GM11168 (cell line): Measurements from ENCODE around the gene KRTAP5-9.
"Not testable (repeated sequence)": the region's sequence is repeated elsewhere in the genome, so short reads cannot be mapped to it uniquely, and the experiment has no call there.

Experiments used
- in situ Hi-C: fragments of 300-500 bp; cut with MboI; formaldehyde crosslinking; loops from one replicate; pipeline ENCODE4 v1.12.0; 2022; ENCODE audit warnings: low sequenced_read_pairs; ENCODE audit not compliant: unreplicated experiment

KRTAP5-9 gene

DNA sequence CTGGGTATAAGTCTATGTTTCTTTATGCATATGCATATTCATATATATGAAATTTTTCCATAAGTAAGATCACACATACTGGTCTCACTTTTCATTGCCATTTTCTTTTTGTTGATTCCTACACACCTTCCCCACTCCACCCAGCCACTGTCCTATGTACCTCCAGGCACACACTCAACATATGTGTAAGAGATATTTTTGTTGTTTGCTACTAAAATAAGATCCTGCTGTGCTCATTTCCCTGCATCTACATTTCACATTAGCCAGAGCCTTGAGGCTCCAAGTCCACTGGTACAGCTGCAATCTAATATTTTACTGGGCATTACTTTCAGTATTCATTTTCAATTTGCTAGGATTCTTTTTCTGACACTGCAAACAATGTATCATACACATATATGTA, 9.0 kb downstream of the KRTAP5-9 start:
- in situ Hi-C loops, result no loop called here

DNA sequence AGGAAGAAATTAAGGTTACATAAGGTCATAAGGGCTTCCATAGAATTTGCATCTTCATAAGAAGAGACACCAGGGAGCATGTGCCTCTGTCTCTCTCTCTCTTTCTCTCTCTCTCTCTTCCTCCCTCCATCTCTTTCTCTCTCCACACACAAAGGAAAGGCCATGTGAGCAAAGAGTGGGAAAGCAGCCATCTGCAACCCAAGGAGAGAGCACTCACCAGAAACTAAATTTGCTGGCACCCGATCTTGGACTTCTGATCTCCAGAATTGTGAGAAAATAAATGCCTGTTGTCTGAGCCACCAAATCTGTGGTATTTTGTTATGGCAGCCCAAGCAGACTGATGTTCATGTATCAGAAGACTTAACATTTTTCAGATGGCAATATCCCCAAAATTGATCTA, 10.8 kb downstream of the KRTAP5-9 start:
- in situ Hi-C loops, result no loop called here

DNA sequence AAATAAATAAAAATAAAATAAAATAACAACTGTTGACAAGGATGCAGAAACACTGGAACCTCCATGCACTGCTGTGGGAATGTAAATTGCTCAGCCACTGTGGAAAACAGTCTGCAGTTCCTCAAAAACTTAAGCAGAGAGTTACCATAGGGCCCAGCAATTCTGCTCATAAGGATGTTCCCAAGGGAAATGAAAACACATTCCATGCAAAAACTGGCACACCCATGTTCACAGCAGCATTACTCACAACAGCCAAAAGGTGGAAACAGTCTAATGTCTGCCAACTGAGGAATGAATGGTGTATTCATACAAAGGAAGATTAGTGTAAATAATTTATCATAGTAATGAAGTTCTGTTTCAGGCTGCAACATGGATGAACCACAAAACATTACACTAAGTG, 13.9 kb downstream of the KRTAP5-9 start:
- in situ Hi-C loops, result no loop called here

DNA sequence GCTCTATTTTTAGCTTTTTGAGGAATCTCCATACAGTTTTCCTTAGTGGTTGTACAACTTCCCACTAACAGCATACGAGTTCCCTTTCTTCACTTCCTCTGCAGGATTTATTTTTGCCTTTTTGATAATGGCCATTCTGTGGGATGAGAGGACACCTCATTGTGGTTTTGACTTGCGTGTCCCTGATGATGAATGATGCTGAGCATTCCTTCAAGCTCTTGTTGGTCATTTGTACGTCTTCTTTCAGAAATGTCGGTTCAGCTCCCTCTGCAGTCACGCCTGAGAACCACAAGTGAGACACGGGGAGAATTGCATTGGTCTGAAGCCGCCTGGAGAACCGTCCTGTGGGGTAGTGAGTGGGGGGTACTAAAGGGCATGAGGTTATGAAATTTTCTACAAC, 15.2 kb downstream of the KRTAP5-9 start:
- in situ Hi-C loops, result no loop called here

DNA sequence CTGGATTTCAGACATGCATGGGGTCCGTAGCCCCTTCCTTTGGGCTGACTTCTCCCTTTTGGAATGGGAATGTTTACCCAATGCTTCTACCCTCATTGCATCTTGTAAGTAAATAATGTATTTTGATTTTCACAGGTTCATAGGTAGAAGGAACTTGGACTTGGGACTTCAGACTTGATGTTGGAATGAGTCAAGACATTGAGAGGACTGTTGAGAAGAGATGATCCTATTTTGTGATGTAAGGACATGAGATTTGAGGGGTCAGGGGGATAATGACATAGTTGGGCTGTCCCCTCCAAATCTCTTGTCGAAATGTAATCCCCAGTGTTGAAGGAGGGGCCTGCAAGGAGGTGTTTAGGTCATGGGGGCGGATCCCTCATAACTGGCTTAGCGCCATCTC, 16.2 kb downstream of the KRTAP5-9 start:
- in situ Hi-C loops, result no loop called here

DNA sequence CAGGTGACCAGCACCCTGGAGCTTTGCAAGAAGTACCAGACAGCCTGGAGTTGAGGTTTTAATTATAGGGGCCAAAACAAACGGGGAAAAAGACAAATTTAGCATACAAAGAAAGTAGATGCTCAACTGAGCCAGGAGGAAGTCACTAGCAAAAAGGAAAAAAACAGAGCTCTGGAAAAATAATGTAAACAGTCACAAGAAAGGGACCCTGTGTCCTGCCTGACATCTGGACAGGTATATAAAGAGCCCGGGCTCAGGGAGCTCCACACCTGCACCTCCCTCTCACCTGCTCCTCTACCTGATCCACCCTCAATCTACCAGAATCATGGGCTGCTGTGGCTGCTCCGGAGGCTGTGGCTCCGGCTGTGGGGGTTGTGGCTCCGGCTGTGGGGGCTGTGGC, 17.0 kb downstream of the KRTAP5-9 start, which contains the start of gene KRTAP5-10:
KRTAP5-10 (plus strand) TSS at position 301 of the 400 bp plus-strand sequence; CDS start at position 326, 25 bp downstream.
- in situ Hi-C loops, result no loop called here

DNA sequence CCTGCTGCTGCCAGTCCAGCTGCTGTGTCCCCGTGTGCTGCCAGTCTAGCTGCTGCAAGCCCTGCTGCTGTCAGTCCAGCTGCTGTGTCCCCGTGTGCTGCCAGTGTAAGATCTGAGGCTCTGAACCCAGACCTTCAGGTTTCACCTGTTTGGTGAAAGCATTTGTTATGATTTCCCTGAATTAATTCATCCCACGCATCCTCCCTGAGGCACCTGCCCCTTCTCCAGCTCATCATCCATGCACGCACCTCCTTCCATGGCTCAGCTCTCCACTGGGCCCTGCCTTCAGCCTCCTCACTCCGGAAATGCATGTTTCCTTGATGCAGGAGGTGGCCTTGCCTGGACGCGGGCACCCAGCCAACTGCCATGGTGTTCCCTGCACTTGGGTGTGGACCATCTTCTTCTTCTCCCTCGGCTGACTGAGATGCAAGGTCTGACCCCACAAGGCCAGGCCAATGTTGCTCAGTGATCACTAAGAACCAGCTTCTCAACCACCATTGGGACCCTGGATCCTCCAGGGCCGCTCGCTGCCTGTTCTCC, 17.9 kb downstream of the KRTAP5-9 start:
- in situ Hi-C loops, result no loop called here

DNA sequence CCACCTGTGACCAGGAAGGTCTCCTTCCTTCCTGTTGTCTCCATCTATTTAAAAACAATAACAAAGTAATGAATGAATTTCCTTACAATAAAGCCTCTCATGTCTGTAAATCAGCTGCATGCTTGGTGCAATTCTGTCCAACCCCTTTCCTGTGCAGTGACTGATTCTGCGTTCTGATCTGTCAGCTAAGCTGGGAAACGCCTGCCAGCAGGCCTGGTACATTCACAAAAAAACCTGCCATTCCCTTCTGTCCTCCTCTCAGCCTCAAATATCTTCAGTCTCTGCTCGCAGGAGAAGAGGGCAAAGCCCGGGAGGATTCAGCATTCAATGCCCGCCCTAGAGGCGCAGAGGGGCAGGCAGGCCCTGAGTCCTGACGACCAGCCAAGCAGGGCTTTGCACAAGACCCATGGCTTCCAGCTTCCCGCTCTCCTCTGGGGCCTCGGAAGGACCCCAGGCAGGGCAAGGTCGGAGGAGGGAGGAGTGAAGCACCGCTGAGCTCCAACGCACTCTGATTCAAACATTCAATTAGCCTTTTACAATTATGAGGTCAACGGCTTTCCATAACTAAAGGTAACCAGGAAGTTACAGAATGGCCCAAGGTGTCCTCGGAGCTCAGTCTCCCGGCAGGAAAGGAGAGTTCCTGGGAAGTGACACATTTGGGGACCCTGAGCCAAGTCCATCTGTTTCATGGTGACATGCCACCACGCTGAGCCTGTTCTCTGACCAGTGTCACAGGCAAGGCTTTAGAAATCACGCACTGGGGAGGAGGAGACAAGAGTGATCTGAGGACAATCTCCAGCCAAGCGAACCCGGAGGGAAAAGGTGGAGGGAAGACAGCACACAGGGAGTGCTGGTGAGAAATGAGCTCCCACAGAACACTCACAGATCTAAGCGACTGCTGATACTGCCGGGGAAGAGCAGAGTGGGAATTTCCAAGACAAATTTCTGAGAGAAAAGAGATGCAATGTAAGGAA, 18.7 kb downstream of the KRTAP5-9 start:
- in situ Hi-C loops, result not testable (repeated sequence)

DNA sequence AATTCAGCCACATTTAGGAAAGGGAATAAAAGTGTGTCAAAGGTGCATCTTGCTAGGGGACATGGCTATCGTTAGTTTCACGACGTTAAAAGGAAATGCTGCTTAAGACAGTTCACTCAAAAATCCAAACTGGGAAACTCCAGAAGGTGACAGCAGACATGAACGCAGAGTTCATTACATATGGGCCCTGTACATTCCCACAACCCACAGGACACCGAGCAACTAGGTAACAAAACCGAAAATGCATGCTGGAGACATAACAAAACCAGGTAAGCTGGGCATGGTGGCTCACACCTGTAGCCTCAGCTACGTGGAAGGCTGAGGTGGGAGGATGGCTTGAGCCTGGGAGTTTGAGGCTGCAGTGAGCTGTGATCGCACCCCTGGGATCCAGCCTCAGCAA, 19.4 kb downstream of the KRTAP5-9 start:
- in situ Hi-C loops, result not testable (repeated sequence)

DNA sequence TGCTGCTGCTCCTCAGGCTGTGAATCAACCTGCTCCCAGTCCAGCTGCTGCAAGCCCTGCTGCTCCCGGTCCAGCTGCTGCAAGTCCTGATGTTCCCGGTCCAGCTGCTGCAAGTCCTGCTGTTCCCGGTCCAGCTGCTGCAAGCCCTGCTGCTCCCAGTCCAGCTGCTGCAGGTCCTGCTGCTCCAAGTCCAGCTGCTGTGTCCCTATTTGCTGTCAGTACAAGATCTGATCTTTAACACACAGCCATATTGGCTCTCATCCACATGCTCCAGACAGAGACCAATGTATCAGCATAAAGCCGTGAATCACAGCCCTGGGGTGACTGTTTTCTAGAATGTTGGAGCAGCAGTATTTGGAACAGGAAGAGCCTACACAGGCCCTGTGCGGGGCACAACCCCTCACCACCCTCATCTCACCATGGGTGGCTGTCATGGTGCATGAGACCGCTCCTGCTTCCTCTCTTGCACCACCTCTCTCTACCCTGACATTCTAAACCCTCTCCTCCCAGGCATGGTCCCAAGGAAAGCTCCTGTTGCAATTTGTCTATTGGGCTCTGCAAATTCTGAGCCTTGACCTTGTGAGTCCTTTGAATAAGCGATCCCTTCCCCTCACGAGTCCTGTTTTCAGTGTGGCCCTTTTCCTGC, 20.6 kb downstream of the KRTAP5-9 start:
- in situ Hi-C loops, result no loop called here

DNA sequence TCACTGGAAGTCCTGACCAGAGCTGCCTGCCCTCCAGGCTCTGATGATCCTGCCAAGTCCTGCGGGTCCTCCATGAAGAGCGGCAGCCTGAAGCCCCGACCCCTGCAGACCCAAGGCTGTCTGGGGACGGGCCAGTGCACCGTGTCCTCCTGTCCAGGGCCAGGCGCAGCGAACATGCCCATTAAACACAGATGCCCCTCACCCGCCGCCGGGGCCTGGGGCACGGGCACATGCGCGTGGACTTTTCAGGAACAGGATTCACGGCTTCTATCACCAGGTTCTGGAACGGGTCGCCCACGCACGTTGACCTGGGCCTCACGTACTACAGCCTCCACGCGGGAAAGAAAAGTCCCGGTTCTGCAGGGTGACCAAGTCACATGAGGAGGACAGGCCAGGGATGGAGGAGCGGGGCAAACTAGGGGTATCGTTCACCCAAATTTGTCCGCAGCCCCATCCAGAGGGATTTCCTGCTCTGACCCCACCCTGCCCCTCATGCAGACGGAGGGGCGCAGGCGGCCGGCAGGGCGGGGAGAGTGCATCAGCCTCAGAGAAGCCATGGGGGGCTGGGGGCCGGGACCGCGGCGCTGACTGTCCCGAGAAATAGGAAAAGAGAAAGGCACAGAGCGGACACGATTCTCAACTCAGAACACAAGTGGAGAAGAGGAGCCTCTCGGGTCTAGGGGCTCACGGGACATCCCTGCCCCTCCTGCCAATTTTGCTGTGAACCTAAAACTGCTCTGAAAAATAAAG, 23.1 kb downstream of the KRTAP5-9 start:
- in situ Hi-C loops, result not testable (repeated sequence)

DNA sequence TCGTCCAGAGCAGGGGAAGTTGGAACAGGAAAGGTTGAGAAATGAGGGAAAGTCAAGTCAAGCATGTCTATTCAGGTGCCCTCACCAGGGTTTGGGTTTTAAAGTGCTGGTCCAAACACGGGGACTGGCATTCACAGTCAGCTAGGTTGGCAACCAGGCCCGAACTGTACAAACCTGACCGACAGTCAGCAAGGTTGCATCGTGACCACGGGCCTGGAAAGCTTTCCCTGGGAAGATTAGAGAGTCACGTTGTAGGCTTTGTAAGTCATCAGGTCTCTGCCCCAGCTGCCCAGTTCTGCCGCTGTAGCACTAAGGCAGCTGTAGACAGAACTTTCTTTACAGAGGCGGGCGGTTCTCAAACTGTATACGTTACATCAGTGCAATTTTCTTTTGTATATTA, 24.6 kb downstream of the KRTAP5-9 start:
- in situ Hi-C loops, result no loop called here

DNA sequence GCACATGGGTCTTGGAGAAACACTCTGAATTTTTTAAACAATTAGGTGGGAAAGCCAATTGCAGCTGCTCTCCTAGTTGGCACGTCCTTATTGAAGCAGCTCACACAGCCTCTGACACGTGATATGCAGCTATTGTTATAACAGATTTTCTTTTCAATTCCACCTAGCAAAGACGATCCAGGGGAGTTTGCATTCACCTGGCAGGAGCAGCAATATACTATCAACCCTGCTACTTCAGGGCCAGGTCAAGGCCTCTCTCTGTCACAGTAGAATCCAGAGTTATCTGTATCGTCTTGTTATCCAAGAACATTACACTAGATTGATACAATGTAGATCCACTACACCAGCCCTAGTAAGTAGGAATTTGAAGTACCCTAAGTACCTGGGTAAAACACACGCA, 26.2 kb downstream of the KRTAP5-9 start:
- in situ Hi-C loops, result no loop called here

DNA sequence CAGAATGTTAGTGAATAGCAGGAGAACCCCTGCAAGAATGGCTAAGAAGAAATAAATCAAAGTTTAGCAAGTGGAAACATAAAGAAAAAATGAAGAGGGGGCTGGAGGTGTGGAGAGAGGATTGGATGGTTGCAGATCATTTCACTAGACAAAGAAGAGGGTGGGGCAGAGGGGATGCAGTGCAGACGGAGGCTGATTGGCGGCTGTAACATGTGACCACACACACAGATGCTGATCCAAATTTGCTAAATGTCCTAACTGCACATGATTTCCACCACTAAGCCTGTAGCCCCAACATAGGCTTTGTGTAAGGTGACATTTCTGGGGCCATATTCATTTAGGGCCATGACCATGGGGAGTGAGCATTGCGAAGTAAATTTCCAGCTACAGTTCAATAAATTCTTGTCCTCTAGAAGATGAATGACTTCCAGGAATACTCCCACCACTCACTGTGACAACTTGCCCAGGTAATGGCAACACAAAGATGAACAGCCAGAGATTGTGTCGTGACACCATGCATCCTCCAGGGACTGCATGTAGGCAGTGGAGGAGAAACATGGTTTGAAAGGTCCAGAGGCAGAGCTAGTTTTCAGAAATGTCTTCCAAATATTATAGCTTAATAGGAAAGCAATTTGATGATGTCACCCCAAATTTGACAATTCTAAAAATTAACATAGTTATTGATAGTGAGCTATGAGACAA, 27.7 kb downstream of the KRTAP5-9 start:
- in situ Hi-C loops, result no loop called here

DNA sequence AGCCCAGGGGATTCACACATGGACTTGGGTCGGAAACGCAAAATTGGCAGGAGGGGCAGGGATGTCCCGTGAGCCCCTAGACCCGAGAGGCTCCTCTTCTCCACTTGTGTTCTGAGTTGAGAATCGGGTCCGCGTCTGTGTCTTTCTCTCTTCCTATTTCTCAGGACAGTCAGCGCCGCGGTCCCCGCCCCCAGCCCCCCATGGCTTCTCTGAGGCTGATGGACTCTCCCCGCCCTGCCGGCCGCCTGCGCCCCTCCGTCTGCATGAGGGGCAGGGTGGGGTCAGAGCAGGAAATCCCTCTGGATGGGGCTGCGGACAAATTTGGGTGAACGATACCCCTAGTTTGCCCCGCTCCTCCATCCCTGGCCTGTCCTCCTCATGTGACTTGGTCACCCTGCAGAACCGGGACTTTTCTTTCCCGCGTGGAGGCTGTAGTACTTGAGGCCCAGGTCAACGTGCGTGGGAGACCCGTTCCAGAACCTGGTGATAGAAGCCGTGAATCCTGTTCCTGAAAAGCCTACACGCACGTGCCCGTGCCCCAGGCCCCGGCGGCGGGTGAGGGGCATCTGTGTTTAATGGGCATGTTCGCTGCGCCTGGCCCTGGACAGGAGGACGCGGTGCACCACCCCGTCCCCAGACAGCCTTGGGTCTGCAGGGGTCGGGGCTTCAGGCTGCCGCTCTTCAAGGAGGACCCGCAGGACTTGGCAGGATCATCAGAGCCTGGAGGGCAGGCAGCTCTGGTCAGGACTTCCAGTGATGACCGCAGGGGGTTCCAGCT, 28.7 kb downstream of the KRTAP5-9 start:
- in situ Hi-C loops, result not testable (repeated sequence)

DNA sequence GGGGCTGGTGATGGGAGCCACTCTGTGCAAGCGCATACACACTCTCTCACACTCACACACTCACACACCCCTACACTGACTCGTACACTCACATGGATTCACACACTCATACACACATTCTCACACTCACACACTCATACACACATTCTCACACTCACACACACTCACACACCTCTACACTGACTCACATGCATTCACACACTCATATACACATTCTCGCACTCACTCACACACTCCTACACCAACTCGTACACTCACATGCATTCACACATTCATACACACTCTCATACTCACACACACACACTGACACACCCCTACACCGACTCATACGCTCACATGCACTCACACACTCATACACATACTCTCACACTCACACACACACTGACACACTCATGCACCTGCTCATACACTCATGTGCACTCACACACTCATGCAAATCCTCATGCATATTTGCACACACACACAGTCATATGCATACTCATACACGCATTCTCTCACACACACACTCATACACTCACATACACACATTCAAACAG, 29.3 kb downstream of the KRTAP5-9 start:
- in situ Hi-C loops, result no loop called here

DNA sequence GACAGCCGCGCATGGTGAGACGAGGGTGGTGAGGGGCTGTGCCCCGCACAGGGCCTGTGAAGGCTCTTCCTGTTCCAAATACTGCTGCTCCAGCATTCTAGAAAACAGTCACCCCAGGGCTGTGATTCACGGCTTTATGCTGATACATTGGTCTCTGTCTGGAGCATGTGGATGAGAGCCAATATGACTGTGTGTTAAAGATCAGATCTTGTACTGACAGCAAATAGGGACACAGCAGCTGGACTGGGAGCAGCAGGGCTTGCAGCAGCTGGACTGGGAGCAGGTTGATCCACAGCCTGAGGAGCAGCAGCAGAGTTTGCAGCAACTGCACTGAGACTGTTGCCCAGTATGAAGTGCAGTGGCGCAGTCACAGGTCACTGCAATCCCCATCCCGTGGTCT, 31.3 kb downstream of the KRTAP5-9 start:
- in situ Hi-C loops, result not testable (repeated sequence)

DNA sequence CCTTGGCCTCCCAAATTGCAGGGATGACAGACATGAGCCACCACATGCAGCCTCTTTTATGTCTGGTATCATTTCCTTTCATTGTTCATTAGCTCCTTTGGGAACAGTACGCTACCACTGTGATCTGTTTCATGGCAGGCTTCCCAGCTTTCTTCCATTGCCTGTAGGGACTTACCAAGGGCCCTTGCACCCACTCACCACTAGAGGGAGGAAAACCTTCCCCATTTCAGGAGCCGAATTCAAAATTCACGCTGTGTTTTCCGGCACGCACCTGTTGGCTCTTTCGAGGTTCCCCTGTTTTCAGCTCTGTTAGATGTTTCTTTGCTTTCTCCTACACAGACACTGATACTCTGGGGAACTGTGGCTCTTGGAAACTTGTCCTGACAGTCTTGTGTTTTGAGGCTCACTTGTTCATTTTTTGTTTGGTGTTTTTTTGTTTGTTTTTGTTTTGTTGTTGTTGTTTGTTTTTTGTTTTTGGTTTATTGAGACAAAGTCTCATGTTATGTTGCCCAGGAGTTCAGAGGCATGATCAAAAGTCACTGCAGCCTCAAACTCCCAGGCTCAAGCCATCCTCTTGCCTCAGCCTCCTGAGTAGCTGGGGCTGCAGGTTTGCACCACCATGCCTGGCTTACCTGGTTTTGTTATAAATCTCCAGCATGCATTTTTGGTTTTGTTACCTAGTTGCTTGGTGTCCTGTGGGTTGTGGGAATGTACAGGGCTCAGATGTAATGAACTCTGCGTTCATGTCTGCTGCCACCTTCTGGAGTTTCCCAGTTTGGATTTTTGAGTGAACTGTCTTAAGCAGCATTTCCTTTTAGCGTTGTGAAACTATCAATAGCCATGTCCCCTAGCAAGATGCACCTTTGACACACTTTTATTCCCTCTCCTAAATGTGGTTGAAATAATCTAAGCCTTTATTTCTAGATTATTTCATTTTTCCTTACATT, 32.1 kb downstream of the KRTAP5-9 start:
- in situ Hi-C loops, result no loop called here
